GM18951 (cell line): Measurements from ENCODE around the gene TRAPPC12.
"Not testable (repeated sequence)": the region's sequence is repeated elsewhere in the genome, so short reads cannot be mapped to it uniquely, and the experiment has no call there.

Source experiments
- POLR2A ChIP-seq: IDR thresholded peaks from 4 replicates; pipeline ENCODE4 v1.6.1; 2011; ENCODE audit warnings: mild to moderate bottlenecking; ENCODE audit not compliant: insufficient read length, insufficient read depth; ENCODE audit errors: extremely low read depth
- in situ Hi-C: fragments of 300-500 bp; cut with MboI; formaldehyde crosslinking; loops from one replicate; pipeline ENCODE4 v1.12.0; 2022; ENCODE audit warnings: low sequenced_read_pairs, mixed read lengths, inconsistent platforms; ENCODE audit not compliant: unreplicated experiment

The TRAPPC12 gene

GRCh38 chr2:3491716-3492474 lies 112.4 kb downstream of the TRAPPC12 start:
- in situ Hi-C loops, result no loop called here
- no peak for TF ChIP-seq POLR2A

GRCh38 chr2:3492475-3492787 lies 112.9 kb downstream of the TRAPPC12 start:
- in situ Hi-C loops, result not testable (repeated sequence)

GRCh38 chr2:3492951-3493614 lies 113.6 kb downstream of the TRAPPC12 start:
- in situ Hi-C loops, result no loop called here
- TF ChIP-seq POLR2A, result no peak

- TF ChIP-seq POLR2A, result no peak
Observed at GRCh38 chr2:3493615-3494007, 114.1 kb downstream of the TRAPPC12 start.

GRCh38 chr2:3494984-3495666 lies 115.6 kb downstream of the TRAPPC12 start:
- in situ Hi-C loops, result no loop called here
- TF ChIP-seq POLR2A, result no peak

More at GRCh38 chr2:3493615-3494007, 114.1 kb downstream of the TRAPPC12 start:
- in situ Hi-C loops, result no loop called here

GRCh38 chr2:3496708-3497080 lies 117.2 kb downstream of the TRAPPC12 start:
- in situ Hi-C loops, result not testable (repeated sequence)

GRCh38 chr2:3498783-3499394 lies 119.4 kb downstream of the TRAPPC12 start:
- in situ Hi-C loops, result no loop called here

GRCh38 chr2:3500326-3500899 lies 120.9 kb downstream of the TRAPPC12 start:
- TF ChIP-seq POLR2A, result no peak
- in situ Hi-C loops, result no loop called here

More at GRCh38 chr2:3498783-3499394, 119.4 kb downstream of the TRAPPC12 start:
- no peak for TF ChIP-seq POLR2A

- in situ Hi-C loops, result no loop called here
- TF ChIP-seq POLR2A, result no peak
Observed at GRCh38 chr2:3503046-3503445, 123.6 kb downstream of the TRAPPC12 start.

GRCh38 chr2:3503483-3503882 lies 124.0 kb downstream of the TRAPPC12 start:
- TF ChIP-seq POLR2A, result no peak
- in situ Hi-C loops, result no loop called here

- no peak for TF ChIP-seq POLR2A
- in situ Hi-C loops, result no loop called here
Observed at GRCh38 chr2:3504741-3505140, 125.2 kb downstream of the TRAPPC12 start.

GRCh38 chr2:3505771-3506170 lies 126.3 kb downstream of the TRAPPC12 start:
- TF ChIP-seq POLR2A, result no peak

GRCh38 chr2:3512086-3512485 lies 132.6 kb downstream of the TRAPPC12 start:
- no peak for TF ChIP-seq POLR2A
- in situ Hi-C loops, result no loop called here

More at GRCh38 chr2:3505771-3506170, 126.3 kb downstream of the TRAPPC12 start:
- in situ Hi-C loops, result no loop called here
